ENCODE measurements around the gene TIGD3. TPM values are rescaled to one million over a fixed set of nuclear protein-coding genes. Genes with fewer than 3 reads are reported as not detected.
"Not testable (repeated sequence)": the region's sequence is repeated elsewhere in the genome, so short reads cannot be mapped to it uniquely, and the experiment has no call there.

TIGD3 gene
- total RNA-seq, 1 donor from 2014 or later, result 0.26 TPM

DNA sequence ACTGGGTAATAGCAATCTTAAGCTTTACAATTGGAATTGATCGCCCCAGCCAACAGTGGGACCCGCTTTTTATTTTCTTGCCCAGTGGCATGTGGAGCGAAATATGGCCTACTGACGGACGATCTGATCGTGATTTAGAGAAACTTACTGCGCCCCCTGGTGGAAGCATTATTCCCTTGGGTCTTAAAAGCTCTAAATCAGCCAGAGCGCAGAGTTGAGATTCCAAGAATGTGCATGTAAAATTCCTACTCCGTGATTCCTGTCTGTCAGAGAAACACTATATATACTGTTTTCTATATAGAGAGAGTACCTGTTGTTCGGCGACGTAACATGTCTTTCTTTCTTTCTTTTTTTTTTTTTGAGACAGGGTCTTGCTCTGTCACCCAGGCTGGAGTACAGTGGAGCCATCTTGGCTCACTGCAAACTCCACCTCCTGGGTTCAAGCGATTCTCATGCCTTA lies 24.6 kb upstream of the TIGD3 start:
- H3K4me3 ChIP-seq (ENCODE audit: low read depth, low read length), result no peak overlapping the region
- DNase-seq (ENCODE audit: low read depth), result peak; percentile 77
- TF ChIP-seq, protein P1, sequence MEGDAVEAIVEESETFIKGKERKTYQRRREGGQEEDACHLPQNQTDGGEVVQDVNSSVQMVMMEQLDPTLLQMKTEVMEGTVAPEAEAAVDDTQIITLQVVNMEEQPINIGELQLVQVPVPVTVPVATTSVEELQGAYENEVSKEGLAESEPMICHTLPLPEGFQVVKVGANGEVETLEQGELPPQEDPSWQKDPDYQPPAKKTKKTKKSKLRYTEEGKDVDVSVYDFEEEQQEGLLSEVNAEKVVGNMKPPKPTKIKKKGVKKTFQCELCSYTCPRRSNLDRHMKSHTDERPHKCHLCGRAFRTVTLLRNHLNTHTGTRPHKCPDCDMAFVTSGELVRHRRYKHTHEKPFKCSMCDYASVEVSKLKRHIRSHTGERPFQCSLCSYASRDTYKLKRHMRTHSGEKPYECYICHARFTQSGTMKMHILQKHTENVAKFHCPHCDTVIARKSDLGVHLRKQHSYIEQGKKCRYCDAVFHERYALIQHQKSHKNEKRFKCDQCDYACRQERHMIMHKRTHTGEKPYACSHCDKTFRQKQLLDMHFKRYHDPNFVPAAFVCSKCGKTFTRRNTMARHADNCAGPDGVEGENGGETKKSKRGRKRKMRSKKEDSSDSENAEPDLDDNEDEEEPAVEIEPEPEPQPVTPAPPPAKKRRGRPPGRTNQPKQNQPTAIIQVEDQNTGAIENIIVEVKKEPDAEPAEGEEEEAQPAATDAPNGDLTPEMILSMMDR (IDR thresholded peaks at IDR 0.05; ENCODE audit: insufficient read depth, low read length, severe bottlenecking), result peak; percentile 73
- no peaks in the 10 kb centered on the region for H3K36me3 ChIP-seq (ENCODE audit: control insufficient read depth, insufficient read depth, low read length)
- FAIRE-seq, result no peak
- H3K27me3 ChIP-seq (ENCODE audit: control insufficient read depth, insufficient read depth, low read length), result no peaks in the 10 kb centered on the region

DNA sequence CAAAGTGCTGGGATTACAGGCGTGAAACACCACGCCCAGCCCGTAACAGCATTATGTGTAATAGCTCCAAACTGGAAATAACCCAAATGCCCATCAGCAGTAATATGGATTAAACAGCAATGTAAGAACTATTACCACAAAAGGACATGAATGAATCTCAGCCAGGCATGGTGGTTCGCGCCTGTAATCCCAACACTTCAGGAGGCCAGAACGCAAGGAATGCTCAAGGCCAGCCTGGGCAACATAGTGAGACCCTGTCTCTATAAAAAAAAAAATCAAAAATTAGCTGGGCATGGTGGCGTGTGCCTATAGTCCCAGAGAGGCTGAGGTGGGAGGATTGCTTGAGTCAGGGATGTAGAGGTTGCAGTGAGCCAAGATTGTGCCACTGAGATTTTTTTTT lies 24.0 kb upstream of the TIGD3 start:
- Histone ChIP-seq H3K36me3 (ENCODE audit: control insufficient read depth, insufficient read depth, low read length) (no peaks in the 10 kb centered on the region), H3K4me3 (ENCODE audit: low read depth, low read length) (no peak overlapping the region), H3K27me3 (ENCODE audit: control insufficient read depth, insufficient read depth, low read length) (no peaks in the 10 kb centered on the region)
- TF ChIP-seq, protein P1 (IDR thresholded peaks at IDR 0.05; ENCODE audit: insufficient read depth, low read length, severe bottlenecking), result no peak
- FAIRE-seq (no peak), DNase-seq (ENCODE audit: low read depth) (no peak)

DNA sequence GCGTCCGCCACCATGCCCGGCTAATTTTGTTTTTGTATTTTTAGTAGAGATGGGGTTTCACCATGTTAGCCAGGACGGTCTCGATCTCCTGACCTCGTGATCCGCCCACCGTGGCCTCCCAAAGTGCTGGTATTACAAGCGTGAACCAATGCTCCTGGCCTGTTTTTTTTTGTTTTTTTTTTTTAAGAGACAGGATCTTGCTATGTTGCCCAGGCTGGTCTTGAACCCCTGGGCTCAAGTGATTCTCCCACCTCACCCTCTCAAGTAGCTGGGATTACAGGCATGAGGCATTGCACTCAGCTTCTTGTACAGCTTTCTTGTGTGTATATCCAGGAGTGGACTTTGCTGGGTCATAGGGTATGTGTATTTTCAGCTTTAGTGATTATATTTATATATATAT lies 22.0 kb upstream of the TIGD3 start:
- not testable (repeated sequence) for H3K36me3 ChIP-seq (ENCODE audit: control insufficient read depth, insufficient read depth, low read length); DNase-seq (ENCODE audit: low read depth); H3K27me3 ChIP-seq (ENCODE audit: control insufficient read depth, insufficient read depth, low read length); H3K4me3 ChIP-seq (ENCODE audit: low read depth, low read length); FAIRE-seq

DNA sequence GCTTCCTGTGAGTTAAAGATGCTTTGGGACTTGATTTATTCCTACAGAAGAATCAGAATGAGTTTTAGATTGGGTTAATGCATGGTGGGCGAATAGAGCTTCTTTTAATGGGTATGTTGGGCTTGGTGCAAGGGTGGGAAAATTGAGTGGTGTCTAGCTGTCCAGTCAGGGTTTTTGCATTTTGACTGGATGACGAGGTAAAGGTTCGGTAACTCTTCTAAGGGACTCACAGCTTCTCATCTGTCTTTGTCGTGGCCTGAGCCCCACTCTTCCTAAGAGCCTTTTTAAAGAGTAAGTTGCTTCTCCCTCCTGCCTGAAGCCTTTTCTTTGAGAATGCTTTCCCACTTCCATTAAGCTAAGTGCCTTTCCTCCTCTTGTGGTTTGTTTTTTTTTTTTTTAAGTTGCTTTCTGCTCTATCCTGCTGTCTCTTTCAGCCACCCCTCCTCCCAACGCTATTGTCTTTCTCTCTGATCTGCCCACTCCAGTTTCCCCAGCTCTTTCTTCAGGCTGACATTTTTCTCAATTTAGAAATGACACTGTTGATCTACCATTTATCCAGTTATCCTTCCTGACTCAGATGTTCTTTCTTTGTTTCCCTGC lies 19.8 kb upstream of the TIGD3 start:
- Histone ChIP-seq H3K36me3 (ENCODE audit: control insufficient read depth, insufficient read depth, low read length) (no peaks in the 10 kb centered on the region), H3K27me3 (ENCODE audit: control insufficient read depth, insufficient read depth, low read length) (no peaks in the 10 kb centered on the region), H3K4me3 (ENCODE audit: low read depth, low read length) (peak overlapping the region; percentile 86)
- DNase-seq (ENCODE audit: low read depth) (no peak), FAIRE-seq (no peak)
- TF ChIP-seq, protein P1 (IDR thresholded peaks at IDR 0.05; ENCODE audit: insufficient read depth, low read length, severe bottlenecking), result no peak

DNA sequence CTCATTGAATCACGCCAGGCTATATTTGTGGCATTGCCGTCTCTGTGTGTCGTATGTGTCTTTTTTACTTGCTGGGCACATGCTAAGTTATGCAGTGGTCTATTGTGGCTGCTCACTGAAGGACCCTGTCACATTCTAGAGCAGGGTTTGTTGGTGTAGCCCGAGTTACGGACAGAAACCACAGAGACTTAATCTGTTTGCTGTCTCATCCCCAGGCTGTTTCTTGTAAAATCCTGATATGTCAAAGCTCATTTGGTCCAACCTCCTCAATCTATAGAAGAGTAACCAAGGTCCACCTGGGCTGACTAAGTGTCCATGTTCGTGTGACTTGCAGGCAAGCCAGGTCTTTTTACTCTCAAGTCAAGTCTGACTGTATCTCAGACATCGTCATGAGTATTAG lies 15.9 kb upstream of the TIGD3 start:
- H3K36me3 ChIP-seq (ENCODE audit: control insufficient read depth, insufficient read depth, low read length), result peaks cover 18% of the 10 kb centered on the region
- no peak for DNase-seq (ENCODE audit: low read depth)
- FAIRE-seq, result no peak
- H3K4me3 ChIP-seq (ENCODE audit: low read depth, low read length), result no peak overlapping the region
- TF ChIP-seq, protein P1 (IDR thresholded peaks at IDR 0.05; ENCODE audit: insufficient read depth, low read length, severe bottlenecking), result no peak
- no peaks in the 10 kb centered on the region for H3K27me3 ChIP-seq (ENCODE audit: control insufficient read depth, insufficient read depth, low read length)

DNA sequence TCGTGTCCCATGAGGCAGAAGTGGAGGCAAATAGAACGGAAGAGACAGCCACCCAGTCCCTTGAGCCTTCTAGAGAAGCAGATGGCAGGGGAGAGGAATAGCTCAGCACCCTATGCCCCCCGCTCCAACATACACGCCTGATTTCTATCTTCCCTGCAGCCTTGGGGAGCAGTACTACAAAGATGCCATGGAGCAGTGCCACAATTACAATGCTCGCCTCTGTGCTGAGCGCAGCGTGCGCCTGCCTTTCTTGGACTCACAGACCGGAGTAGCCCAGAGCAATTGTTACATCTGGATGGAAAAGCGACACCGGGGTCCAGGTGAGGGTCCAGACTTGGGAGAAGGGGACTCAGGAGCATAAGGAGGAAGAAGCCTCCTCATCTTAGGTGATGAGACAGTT lies 14.3 kb upstream of the TIGD3 start:
- Histone ChIP-seq H3K4me3 (ENCODE audit: low read depth, low read length) (no peak overlapping the region), H3K36me3 (ENCODE audit: control insufficient read depth, insufficient read depth, low read length) (peaks cover 26% of the 10 kb centered on the region), H3K27me3 (ENCODE audit: control insufficient read depth, insufficient read depth, low read length) (no peaks in the 10 kb centered on the region)
- no peak for DNase-seq (ENCODE audit: low read depth)
- FAIRE-seq, result no peak
- TF ChIP-seq, protein P1 (IDR thresholded peaks at IDR 0.05; ENCODE audit: insufficient read depth, low read length, severe bottlenecking), result no peak
